OCI-LY1 (cell line): ENCODE measurements around the gene OGFR.

Experiments used
- CTCF ChIP-seq: fragments of 200-600 bp; sonication (generic), shearing (Covaris generic); IDR thresholded peaks from 2 replicates; pipeline ENCODE4 v1.5.1; 2017; ENCODE audit warnings: mild to moderate bottlenecking, antibody characterized with exemption, low read length, moderate library complexity, mixed read lengths
- EZH2 ChIP-seq: fragments of 200-600 bp; sonication (generic), shearing (Covaris generic); IDR thresholded peaks from 2 replicates; pipeline ENCODE4 v1.8.0; 2017; ENCODE audit warnings: borderline replicate concordance, mixed run types, mild to moderate bottlenecking, antibody characterized with exemption, low read length, moderate library complexity, mixed read lengths

GRCh38 chr20:62771396-62772102, 33.1 kb upstream of the OGFR start:
- TF ChIP-seq CTCF, result no peak
- TF ChIP-seq EZH2, result no peak
